ENCODE results near the gene ZAP70.

DNA sequence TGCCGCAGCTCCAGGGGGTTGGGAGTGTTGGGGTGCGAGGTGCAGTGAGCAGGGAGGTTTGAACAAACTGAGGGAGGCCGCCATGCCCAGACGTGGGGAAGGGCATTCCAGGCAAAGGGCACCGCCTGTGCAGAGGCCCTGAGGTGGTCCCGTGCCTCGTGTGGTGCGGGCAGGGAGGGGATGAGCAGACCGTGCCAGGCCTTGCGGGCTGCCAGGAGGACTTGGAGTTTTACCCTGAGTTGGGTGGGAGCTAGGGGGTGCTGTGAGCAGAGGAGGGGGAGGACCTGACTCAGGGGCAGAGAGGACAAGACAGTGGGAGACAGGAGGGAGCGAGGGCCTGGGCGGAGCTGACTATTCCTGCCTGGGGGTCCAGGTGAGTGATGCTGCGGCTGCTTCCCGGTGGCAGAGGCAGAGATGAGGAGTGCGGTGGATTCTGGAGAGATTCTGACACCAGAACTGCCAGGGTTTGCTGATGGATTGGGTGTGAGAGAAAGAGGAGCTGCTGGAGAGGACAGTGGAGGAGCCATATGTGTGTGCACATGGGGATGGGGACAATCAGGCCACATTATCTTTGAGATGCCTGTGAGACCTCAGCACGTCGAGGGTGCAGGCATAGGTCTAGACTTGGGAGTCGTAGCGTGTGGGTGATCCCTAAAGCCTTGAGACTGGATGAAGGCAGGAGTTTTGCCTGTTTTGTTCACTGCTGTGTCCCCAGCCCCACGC lies 23.4 kb downstream of the ZAP70 start:
- TF ChIP-seq POLR2A (IDR thresholded peaks at IDR 0.05; ENCODE audit: low read length) (no peak), GATA1 (IDR thresholded peaks at IDR 0.05; ENCODE audit: low read depth, low read length) (no peak)
